GM12874 (cell line): ENCODE results near the gene IGSF9B.

Source experiments
- TF ChIP-seq, protein P1 (sequence below): IDR thresholded peaks from 2 replicates; pipeline ENCODE4 v1.5.1; 2011; ENCODE audit warnings: low read depth, mild to moderate bottlenecking, control low read depth, low read length, moderate library complexity; ENCODE audit not compliant: insufficient read depth

IGSF9B gene, protein sequence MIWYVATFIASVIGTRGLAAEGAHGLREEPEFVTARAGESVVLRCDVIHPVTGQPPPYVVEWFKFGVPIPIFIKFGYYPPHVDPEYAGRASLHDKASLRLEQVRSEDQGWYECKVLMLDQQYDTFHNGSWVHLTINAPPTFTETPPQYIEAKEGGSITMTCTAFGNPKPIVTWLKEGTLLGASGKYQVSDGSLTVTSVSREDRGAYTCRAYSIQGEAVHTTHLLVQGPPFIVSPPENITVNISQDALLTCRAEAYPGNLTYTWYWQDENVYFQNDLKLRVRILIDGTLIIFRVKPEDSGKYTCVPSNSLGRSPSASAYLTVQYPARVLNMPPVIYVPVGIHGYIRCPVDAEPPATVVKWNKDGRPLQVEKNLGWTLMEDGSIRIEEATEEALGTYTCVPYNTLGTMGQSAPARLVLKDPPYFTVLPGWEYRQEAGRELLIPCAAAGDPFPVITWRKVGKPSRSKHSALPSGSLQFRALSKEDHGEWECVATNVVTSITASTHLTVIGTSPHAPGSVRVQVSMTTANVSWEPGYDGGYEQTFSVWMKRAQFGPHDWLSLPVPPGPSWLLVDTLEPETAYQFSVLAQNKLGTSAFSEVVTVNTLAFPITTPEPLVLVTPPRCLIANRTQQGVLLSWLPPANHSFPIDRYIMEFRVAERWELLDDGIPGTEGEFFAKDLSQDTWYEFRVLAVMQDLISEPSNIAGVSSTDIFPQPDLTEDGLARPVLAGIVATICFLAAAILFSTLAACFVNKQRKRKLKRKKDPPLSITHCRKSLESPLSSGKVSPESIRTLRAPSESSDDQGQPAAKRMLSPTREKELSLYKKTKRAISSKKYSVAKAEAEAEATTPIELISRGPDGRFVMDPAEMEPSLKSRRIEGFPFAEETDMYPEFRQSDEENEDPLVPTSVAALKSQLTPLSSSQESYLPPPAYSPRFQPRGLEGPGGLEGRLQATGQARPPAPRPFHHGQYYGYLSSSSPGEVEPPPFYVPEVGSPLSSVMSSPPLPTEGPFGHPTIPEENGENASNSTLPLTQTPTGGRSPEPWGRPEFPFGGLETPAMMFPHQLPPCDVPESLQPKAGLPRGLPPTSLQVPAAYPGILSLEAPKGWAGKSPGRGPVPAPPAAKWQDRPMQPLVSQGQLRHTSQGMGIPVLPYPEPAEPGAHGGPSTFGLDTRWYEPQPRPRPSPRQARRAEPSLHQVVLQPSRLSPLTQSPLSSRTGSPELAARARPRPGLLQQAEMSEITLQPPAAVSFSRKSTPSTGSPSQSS (N-terminal part only)

DNA sequence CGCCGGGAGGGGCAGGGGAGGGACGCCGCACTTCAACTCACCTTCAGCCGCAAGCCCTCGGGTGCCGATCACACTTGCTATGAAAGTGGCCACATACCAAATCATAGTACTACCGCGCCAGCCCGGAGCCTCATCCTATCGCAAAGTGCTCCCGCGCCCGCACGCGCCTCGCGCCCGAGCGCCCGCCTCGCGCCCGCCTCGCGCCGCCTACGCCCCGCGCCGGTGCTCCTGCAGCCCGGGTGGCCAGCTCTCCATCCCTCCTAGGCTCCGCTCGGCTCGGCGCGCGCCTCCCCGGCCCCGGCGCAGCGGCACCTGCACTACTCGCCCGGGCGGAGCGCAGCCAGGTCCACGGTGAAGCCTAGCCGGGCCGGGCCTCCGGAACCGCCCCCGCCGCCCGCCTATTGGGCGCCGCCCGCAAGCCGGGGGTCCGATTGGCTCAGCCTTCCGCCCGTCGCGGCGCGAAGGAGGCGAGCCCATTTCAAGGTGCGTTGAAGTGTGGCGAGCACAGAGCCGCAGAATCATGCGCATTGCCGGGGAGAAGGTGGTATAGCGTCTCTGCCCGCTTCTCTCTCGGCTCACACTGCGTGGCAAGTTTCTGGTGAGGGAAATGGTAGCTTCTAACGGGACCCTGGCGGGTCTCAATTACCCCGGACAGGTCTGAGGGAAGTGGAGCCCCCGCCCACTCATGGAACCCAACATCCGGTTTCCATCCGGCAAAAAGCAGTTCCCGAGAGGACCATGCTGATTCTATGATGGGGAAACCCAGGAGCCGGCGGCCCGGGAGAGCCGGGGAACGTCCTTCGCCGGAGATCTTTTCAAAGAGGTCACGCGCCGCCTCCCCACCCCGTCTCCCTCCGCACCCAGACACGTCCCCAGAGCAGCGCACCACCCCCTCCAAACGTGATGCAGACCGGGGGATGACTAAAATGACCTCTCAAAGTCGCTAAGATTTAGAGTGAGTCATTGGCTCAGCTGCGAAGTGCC lies at the start of gene IGSF9B:
Gene IGSF9B, minus strand, starts transcription at position 319 of the 984 bp plus-strand sequence. Its CDS starts 214 bp downstream, at position 105.
- TF ChIP-seq, protein P1, sequence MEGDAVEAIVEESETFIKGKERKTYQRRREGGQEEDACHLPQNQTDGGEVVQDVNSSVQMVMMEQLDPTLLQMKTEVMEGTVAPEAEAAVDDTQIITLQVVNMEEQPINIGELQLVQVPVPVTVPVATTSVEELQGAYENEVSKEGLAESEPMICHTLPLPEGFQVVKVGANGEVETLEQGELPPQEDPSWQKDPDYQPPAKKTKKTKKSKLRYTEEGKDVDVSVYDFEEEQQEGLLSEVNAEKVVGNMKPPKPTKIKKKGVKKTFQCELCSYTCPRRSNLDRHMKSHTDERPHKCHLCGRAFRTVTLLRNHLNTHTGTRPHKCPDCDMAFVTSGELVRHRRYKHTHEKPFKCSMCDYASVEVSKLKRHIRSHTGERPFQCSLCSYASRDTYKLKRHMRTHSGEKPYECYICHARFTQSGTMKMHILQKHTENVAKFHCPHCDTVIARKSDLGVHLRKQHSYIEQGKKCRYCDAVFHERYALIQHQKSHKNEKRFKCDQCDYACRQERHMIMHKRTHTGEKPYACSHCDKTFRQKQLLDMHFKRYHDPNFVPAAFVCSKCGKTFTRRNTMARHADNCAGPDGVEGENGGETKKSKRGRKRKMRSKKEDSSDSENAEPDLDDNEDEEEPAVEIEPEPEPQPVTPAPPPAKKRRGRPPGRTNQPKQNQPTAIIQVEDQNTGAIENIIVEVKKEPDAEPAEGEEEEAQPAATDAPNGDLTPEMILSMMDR = no peak

DNA sequence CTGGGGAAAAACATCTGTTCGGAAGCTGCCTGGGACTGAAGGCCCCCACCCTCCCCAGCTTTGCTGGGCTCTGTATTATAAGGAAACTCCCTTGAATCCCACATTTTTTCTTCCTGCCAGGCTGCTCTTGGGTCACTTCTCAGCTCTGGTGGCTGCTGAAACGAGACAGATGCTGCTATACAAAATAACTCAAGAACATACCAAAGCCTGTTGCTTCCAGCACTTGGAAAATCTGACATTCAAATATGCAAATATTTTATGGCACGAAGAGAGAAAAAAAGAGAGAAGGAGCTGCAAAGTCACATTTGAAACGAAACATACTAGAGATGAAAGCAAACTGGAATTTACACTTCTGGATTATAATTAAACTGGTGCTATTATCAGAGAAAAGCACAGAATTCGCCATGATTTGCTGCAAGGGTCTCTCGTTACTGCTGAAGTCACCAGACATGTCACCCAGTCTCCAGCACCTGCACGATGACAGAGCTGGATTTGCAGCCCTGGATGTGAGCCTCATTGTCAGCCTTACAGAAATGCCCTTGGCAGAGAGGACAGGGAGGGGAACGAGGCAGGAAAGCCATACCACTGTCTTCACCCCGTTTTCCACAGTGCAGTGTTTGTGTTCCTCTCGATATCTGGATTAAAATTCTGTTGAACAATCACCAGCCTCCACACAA lies 47.9 kb upstream of the IGSF9B start:
- TF ChIP-seq, protein P1 = no peak

DNA sequence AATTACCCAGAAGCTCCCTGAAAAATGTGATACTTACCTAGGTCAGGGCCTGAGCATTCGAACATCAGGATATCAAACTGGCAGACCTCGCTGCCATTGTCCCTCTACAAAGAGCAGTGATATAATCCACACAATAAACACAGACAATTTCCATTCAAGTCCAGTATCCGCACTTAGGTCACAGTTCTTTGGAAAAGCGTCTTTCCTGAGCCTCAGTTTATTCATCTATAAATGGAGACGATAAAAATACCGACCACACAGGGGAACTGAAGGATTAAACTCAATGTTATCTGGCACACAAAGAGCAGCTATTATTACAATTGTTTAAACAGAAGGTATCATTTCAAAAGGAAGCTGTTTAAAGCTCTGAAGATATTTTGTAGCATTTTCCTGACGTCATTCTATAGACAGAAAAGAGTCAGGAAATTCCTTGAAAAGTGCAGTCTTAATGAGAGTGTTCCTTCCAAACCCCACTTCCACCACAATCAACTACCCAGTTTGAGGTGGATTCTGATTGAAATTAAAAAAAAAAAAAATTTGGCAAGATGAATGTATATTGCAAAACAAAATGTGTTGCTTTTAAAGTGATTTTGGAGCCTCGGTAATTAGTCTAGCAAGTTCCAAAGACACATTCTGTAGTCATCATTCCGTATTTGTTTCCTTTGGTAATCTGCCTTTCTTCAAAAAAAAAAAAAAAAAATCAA lies 47.2 kb upstream of the IGSF9B start:
- TF ChIP-seq, protein P1 = no peak

DNA sequence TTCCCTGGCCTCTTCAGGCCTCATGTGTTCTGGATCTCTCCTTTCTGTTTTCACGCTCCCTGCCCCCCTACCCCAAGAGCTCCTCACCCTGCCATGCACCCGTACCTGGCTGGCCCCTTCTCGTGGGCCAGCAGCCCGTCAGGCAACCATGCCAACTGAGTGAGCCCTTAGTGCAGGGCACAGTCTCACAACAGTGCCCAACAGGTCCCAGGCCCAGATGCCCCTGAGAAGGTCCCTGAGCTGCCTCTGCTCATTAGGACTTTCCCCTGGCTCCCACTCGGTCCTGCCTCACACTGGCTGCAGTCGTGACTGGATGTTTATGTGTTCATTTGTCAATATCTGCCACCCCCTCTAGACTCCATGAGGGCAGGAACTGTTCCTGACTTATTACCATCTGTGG lies 44.8 kb upstream of the IGSF9B start:
- TF ChIP-seq, protein P1 = no peak

DNA sequence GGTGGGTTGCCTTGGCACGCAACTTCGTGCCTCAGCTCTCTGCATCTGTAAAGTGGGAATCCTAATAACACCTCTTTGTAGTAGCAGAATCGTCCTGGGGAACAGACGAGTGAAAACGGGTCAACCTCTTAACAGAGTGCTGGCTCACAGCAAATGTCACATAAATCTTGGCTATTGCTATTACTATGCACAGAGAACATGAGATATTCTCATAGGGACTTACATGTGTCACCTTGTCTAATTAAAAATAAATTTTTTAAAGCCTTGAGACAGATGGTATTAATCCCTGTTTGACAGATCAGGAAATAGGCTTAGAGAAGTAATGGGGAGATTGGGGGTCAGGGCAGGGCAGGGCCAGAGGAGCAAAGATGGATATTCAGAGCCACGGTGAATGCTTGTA lies 44.3 kb upstream of the IGSF9B start:
- TF ChIP-seq, protein P1 = no peak

DNA sequence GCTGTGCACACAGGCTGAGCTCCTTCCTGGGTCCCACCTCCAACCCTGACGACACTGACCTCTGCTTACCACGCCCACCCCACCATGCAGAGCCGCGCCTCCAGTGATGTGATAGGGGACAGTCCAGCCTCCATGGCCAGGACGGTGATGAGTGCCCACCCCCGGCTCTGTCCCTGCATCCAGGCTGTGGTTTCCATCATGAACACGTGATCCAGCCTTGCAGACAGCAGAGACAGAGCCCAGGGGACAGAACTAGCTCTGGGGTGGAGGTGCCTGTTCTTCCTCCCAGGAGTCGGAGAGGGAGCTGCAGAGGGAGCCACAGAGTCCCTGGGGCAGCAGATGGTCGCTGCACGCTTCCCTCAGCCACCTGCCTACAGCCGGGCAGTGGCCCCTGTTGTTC lies 42.6 kb upstream of the IGSF9B start:
- TF ChIP-seq, protein P1 = no peak
